Neuronal stem cell (in vitro differentiated cells): Measurements from ENCODE around the gene NDUFB8.

Experiments used
- DNase-seq: peaks from one replicate; pipeline ENCODE4 v3.0.0-alpha.2; 2013; ENCODE audit warnings: low spot score
- H2AFZ ChIP-seq: one replicate; pipeline ENCODE4 v1.6.1; 2013; ENCODE audit warnings: mild to moderate bottlenecking, low read length, inconsistent platforms
- H2AK5ac ChIP-seq: 2 replicates; pipeline ENCODE4 v1.6.1; 2013; ENCODE audit warnings: low read depth, mild to moderate bottlenecking, inconsistent platforms, low read length, moderate library complexity, mixed read lengths
- H2BK120ac ChIP-seq: 2 replicates; pipeline ENCODE4 v1.6.1; 2013; ENCODE audit warnings: low read depth, mild to moderate bottlenecking, inconsistent platforms, low read length, moderate library complexity, mixed read lengths
- H2BK12ac ChIP-seq: one replicate; pipeline ENCODE4 v1.6.1; 2013; ENCODE audit warnings: low read length, inconsistent platforms
- H2BK15ac ChIP-seq: 2 replicates; pipeline ENCODE4 v1.6.1; 2013; ENCODE audit warnings: mild to moderate bottlenecking, low read length, inconsistent platforms, mixed read lengths
- H2BK5ac ChIP-seq: one replicate; pipeline ENCODE4 v1.6.1; 2013; ENCODE audit warnings: inconsistent platforms, mild to moderate bottlenecking, low read length, moderate library complexity
- H3K14ac ChIP-seq: one replicate; pipeline ENCODE4 v1.6.1; 2013; ENCODE audit warnings: low read length, inconsistent platforms
- H3K18ac ChIP-seq: 2 replicates; pipeline ENCODE4 v1.6.1; 2013; ENCODE audit warnings: low read length, inconsistent platforms
- H3K23ac ChIP-seq: 2 replicates; pipeline ENCODE4 v1.6.1; 2013; ENCODE audit warnings: low read depth, mild to moderate bottlenecking, mixed read lengths, low read length, inconsistent platforms; ENCODE audit not compliant: poor library complexity
- H3K27ac ChIP-seq: replicated peaks from 3 replicates; pipeline ENCODE4 v1.5.1; 2013; ENCODE audit warnings: low read length, inconsistent platforms
- H3K27me3 ChIP-seq, 3 experiments: 2 replicates each; pipeline ENCODE4 v1.6.1; 2013; ENCODE audit warnings: low read length in 3 of 3, mild to moderate bottlenecking in 2 of 3, inconsistent platforms in 1 of 3, low read depth in 1 of 3, mixed read lengths in 1 of 3, moderate library complexity in 1 of 3; ENCODE audit not compliant: control insufficient read depth in 3 of 3, insufficient read depth in 3 of 3
- H3K36me3 ChIP-seq, 2 donors: replicated peaks in 1 of 2; 2 replicates each; pipeline ENCODE4 v1.6.1; 2013; ENCODE audit warnings: low read length in 2 of 2; ENCODE audit not compliant: control insufficient read depth in 2 of 2, insufficient read depth in 2 of 2
- H3K4ac ChIP-seq: 2 replicates; pipeline ENCODE4 v1.6.1; 2013; ENCODE audit warnings: inconsistent platforms, mild to moderate bottlenecking, low read length, moderate library complexity
- H3K4me1 ChIP-seq, 2 donors: 1 replicate in 1 of 2; 2 replicates in 1 of 2; pipeline ENCODE4 v1.6.1; 2013; ENCODE audit warnings: low read length in 2 of 2, low read depth in 1 of 2; ENCODE audit not compliant: control insufficient read depth in 2 of 2, insufficient read depth in 1 of 2
- H3K4me2 ChIP-seq: one replicate; pipeline ENCODE4 v1.6.1; 2013; ENCODE audit warnings: mild to moderate bottlenecking, low read length, inconsistent platforms; ENCODE audit not compliant: insufficient read depth, poor library complexity, severe bottlenecking
- H3K4me3 ChIP-seq, 2 donors: 2 replicates each; pipeline ENCODE4 v1.5.1; 2013; ENCODE audit warnings: low read length in 2 of 2, mild to moderate bottlenecking in 2 of 2, inconsistent platforms in 1 of 2, moderate library complexity in 1 of 2
- H3K79me1 ChIP-seq: one replicate; pipeline ENCODE4 v1.6.1; 2013; ENCODE audit warnings: low read depth, mild to moderate bottlenecking, inconsistent platforms, low read length, moderate library complexity
- H3K9ac ChIP-seq: one replicate; pipeline ENCODE4 v1.6.1; 2013; ENCODE audit warnings: mild to moderate bottlenecking, low read depth, low read length, inconsistent platforms; ENCODE audit not compliant: poor library complexity
- H3K9me3 ChIP-seq, 2 donors: replicated peaks in 1 of 2; 2 replicates each; pipeline versions ENCODE3 to v1.6.1; 2013; ENCODE audit warnings: low read length in 2 of 2, mild to moderate bottlenecking in 2 of 2, inconsistent platforms in 1 of 2, low read depth in 1 of 2, mixed read lengths in 1 of 2, moderate library complexity in 1 of 2; ENCODE audit not compliant: control insufficient read depth in 2 of 2, insufficient read depth in 1 of 2
- H4K8ac ChIP-seq: one replicate; pipeline ENCODE4 v1.6.1; 2013; ENCODE audit warnings: low read depth, mild to moderate bottlenecking, inconsistent platforms, low read length, moderate library complexity
- H4K91ac ChIP-seq: one replicate; pipeline ENCODE4 v1.6.1; 2013; ENCODE audit warnings: low read length, low read depth, mild to moderate bottlenecking, inconsistent platforms; ENCODE audit not compliant: poor library complexity
- WGBS, 2 donors: extraction: QIAGEN DNeasy Blood & Tissue Kit; methylation state at CpG; one replicate each; pipeline ENCODE4 v1.1.7; 2013; ENCODE audit warnings: missing lambda C conversion rate in 2 of 2, mixed read lengths in 1 of 2; ENCODE audit not compliant: insufficient read length in 2 of 2, insufficient replicate concordance in 1 of 2; ENCODE audit errors: extremely low coverage in 2 of 2; 5-methylcytosine and 5-hydroxymethylcytosine counted together

The NDUFB8 gene

GRCh38 chr10:100567826-100568225, 38.2 kb upstream of the NDUFB8 start:
- no peak overlapping the region for H3K4me3 ChIP-seq
- H2BK15ac ChIP-seq = no peak overlapping the region
- H3K4ac ChIP-seq = no peak overlapping the region
- no peak overlapping the region for H3K23ac ChIP-seq
- peak overlapping the region; percentile 3 for H2AFZ ChIP-seq
- no peak overlapping the region for H3K27ac ChIP-seq
- no peaks in the 10 kb centered on the region for H3K9me3 ChIP-seq
- H3K14ac ChIP-seq = no peak overlapping the region
- no peak overlapping the region for H4K91ac ChIP-seq
- peaks cover 9 to 13% of the 10 kb centered on the region in 2 donors for H3K4me1 ChIP-seq
- H3K18ac ChIP-seq = no peak overlapping the region
- peaks cover 0 to 11% (median 10%) of the 10 kb centered on the region in 3 experiments for H3K27me3 ChIP-seq
- no peak overlapping the region for H4K8ac ChIP-seq
- H2BK5ac ChIP-seq = no peak overlapping the region
- DNase-seq = no peak
- WGBS, 2 donors = no CpG with 5 or more reads among the region's 6 CpGs
- no peaks in the 10 kb centered on the region for H3K79me1 ChIP-seq
- H2BK12ac ChIP-seq = no peak overlapping the region
- H3K9ac ChIP-seq = no peak overlapping the region
- H2BK120ac ChIP-seq = no peak overlapping the region
- no peaks in the 10 kb centered on the region for H3K36me3 ChIP-seq
- no peak overlapping the region for H3K4me2 ChIP-seq
- no peak overlapping the region for H2AK5ac ChIP-seq

GRCh38 chr10:100567249-100567648, 37.6 kb upstream of the NDUFB8 start:
- no peak overlapping the region for H3K23ac ChIP-seq
- no CpG with 5 or more reads among the region's 11 CpGs for WGBS, 2 donors
- H2AFZ ChIP-seq = no peak overlapping the region
- no peak overlapping the region for H2BK120ac ChIP-seq
- no peak overlapping the region for H4K91ac ChIP-seq
- no peak overlapping the region for H3K9ac ChIP-seq
- no peak for DNase-seq
- H2BK5ac ChIP-seq = no peak overlapping the region
- H3K27me3 ChIP-seq = peaks cover 0 to 11% (median 10%) of the 10 kb centered on the region in 3 experiments
- H3K79me1 ChIP-seq = no peaks in the 10 kb centered on the region
- no peak overlapping the region for H3K27ac ChIP-seq
- peaks cover 9 to 13% of the 10 kb centered on the region in 2 donors for H3K4me1 ChIP-seq
- H3K9me3 ChIP-seq = no peaks in the 10 kb centered on the region
- H3K18ac ChIP-seq = no peak overlapping the region
- H3K4ac ChIP-seq = no peak overlapping the region
- no peak overlapping the region for H2AK5ac ChIP-seq
- no peaks in the 10 kb centered on the region for H3K36me3 ChIP-seq
- no peak overlapping the region for H4K8ac ChIP-seq
- no peak overlapping the region for H2BK12ac ChIP-seq
- no peak overlapping the region for H3K4me2 ChIP-seq
- no peak overlapping the region for H2BK15ac ChIP-seq
- no peak overlapping the region for H3K4me3 ChIP-seq
- no peak overlapping the region for H3K14ac ChIP-seq

- DNase-seq = no peak
- peaks cover 0 to 11% (median 10%) of the 10 kb centered on the region in 3 experiments for H3K27me3 ChIP-seq
- no peak overlapping the region for H3K4ac ChIP-seq
- no peak overlapping the region for H2AK5ac ChIP-seq
- H3K4me2 ChIP-seq = no peak overlapping the region
- no peak overlapping the region for H2BK5ac ChIP-seq
- H3K14ac ChIP-seq = no peak overlapping the region
- no peak overlapping the region for H2BK15ac ChIP-seq
- H2AFZ ChIP-seq = no peak overlapping the region
- no peak overlapping the region for H3K18ac ChIP-seq
- H3K9ac ChIP-seq = no peak overlapping the region
- H3K4me1 ChIP-seq = peaks cover 12 to 13% of the 10 kb centered on the region in 2 donors
- WGBS, 2 donors = no CpG with 5 or more reads among the region's 3 CpGs
- H2BK120ac ChIP-seq = no peak overlapping the region
- H4K91ac ChIP-seq = no peak overlapping the region
- no peaks in the 10 kb centered on the region for H3K79me1 ChIP-seq
- H3K27ac ChIP-seq = no peak overlapping the region
- H2BK12ac ChIP-seq = no peak overlapping the region
- H3K23ac ChIP-seq = no peak overlapping the region
- H3K36me3 ChIP-seq = no peaks in the 10 kb centered on the region
- no peak overlapping the region for H3K4me3 ChIP-seq
- H4K8ac ChIP-seq = no peak overlapping the region
- H3K9me3 ChIP-seq = no peaks in the 10 kb centered on the region
These were observed 36.9 kb upstream of the NDUFB8 start for GRCh38 chr10:100566561-100566960.

GRCh38 chr10:100565206-100565985, 35.7 kb upstream of the NDUFB8 start:
- no peak for DNase-seq
- Histone ChIP-seq H2BK120ac (no peak overlapping the region), H2BK5ac (no peak overlapping the region), H3K23ac (no peak overlapping the region), H2AK5ac (peak overlapping the region; percentile 31), H3K4ac (no peak overlapping the region), H3K9ac (no peak overlapping the region), H2BK15ac (no peak overlapping the region), H3K9me3 (no peaks in the 10 kb centered on the region), H3K14ac (no peak overlapping the region), H3K4me3 (peak overlapping the region in 1 of 2 donors; percentile 39), H3K4me1 (peaks cover 5 to 12% of the 10 kb centered on the region in 2 donors), H3K27ac (no peak overlapping the region), H3K79me1 (no peaks in the 10 kb centered on the region), H3K27me3 (peaks cover 0 to 10% (median 8%) of the 10 kb centered on the region in 3 experiments), H2BK12ac (no peak overlapping the region), H4K8ac (no peak overlapping the region), H2AFZ (no peak overlapping the region), H3K18ac (no peak overlapping the region), H3K4me2 (no peak overlapping the region), H3K36me3 (no peaks in the 10 kb centered on the region), H4K91ac (peak overlapping the region; percentile 15)
- WGBS, 2 donors = no CpG with 5 or more reads among the region's 9 CpGs
